Testis (tissue), 2 donors: Measurements from ENCODE around the gene HSD17B2.

ENCODE experiments used
- CTCF ChIP-seq, 3 experiments: fragments of 450-650 bp in 2 of 3; fragments of 200-600 bp in 1 of 3; sonication (generic) in 1 of 3; IDR thresholded peaks; one replicate each; pipeline ENCODE4 v1.5.1; 2016 to 2019; ENCODE audit warnings: antibody characterized with exemption in 3 of 3, mild to moderate bottlenecking in 2 of 3, moderate library complexity in 1 of 3
- POLR2A ChIP-seq: fragments of 450-650 bp; IDR thresholded peaks from one replicate; pipeline ENCODE4 v1.6.1; 2017; ENCODE audit warnings: antibody characterized with exemption, mild to moderate bottlenecking, moderate library complexity

GRCh38 chr16:82085011-82085779, 50.1 kb downstream of the HSD17B2 start:
- TF ChIP-seq CTCF (IDR thresholded peaks at IDR 0.05) (no peak), POLR2A (no peak)
